WTC11 (cell line): ENCODE measurements around the gene MTTP. TPM values are rescaled to one million over a fixed set of nuclear protein-coding genes. Genes with fewer than 3 reads are reported as not detected.

ENCODE experiments used
- ATF2 ChIP-seq: sonication (generic); formaldehyde crosslinking; IDR thresholded peaks from 2 replicates; pipeline ENCODE4 v1.8.1; 2022; ENCODE audit warnings: low read depth, missing genetic modification reagents, borderline replicate concordance
- GRHL2 ChIP-seq: fragments of 250-450 bp; sonication (Bioruptor Pico); IDR thresholded peaks from 2 replicates; pipeline ENCODE4 v1.8.0; 2022; ENCODE audit warnings: mild to moderate bottlenecking, moderate library complexity; ENCODE audit not compliant: insufficient replicate concordance, severe bottlenecking
- TCF7 ChIP-seq: sonication (generic); formaldehyde crosslinking; IDR thresholded peaks from 2 replicates; pipeline ENCODE4 v1.8.0; 2022; ENCODE audit warnings: mild to moderate bottlenecking, low read depth, missing genetic modification reagents, moderate library complexity
- TEAD1 ChIP-seq: sonication (generic); formaldehyde crosslinking; IDR thresholded peaks from 2 replicates; pipeline ENCODE4 v1.8.0; 2022; ENCODE audit warnings: mild to moderate bottlenecking, missing genetic modification reagents
- total RNA-seq: library from RNA; stranded (reverse); gene quantifications from 3 replicates; pipeline ENCODE4 v1.2.3, GENCODE V29; 2021

Gene MTTP
- total RNA-seq, 1 experiment from 2014 or later: 0.26 TPM

GRCh38 chr4:99670409-99671073 is 95.9 kb downstream of the MTTP start (continued):
- TF ChIP-seq TEAD1 (CRISPR knock-in tag) (no peak), GRHL2 (CRISPR knock-in tag) (no peak), TCF7 (CRISPR knock-in tag) (no peak), ATF2 (no peak)

Other genes starting within 250 kb of the MTTP start
- gene ADH1C, start 222.1 kb upstream of the MTTP start, total RNA-seq: 0.22 to 0.23 TPM in 2 of 3 replicates, not detected in the other
- gene ADH7, start 139.5 kb upstream of the MTTP start, total RNA-seq: not detected in 3 replicates
- not detected in 3 replicates for gene C4orf17, start 63.8 kb upstream of the MTTP start, total RNA-seq
- gene TRMT10A, start 10.8 kb upstream of the MTTP start, total RNA-seq: 3.3 to 4.5 TPM (median 3.7 TPM) in 3 replicates
- gene C4orf54, start 83.0 kb downstream of the MTTP start, total RNA-seq: not detected in 3 replicates
- 0.07 TPM in 1 of 3 replicates, not detected in the others for gene DAPP1, start 242.0 kb downstream of the MTTP start, total RNA-seq